ENCODE data around the gene RPL10L. TPM values are rescaled to one million over a fixed set of nuclear protein-coding genes. Genes with fewer than 3 reads are reported as not detected.

Gene RPL10L
- total and polyA plus RNA-seq, 9 of the 15 experiments (the other 6 are each of a cell fraction or from before 2014, with no cell fraction given): not detected

DNA sequence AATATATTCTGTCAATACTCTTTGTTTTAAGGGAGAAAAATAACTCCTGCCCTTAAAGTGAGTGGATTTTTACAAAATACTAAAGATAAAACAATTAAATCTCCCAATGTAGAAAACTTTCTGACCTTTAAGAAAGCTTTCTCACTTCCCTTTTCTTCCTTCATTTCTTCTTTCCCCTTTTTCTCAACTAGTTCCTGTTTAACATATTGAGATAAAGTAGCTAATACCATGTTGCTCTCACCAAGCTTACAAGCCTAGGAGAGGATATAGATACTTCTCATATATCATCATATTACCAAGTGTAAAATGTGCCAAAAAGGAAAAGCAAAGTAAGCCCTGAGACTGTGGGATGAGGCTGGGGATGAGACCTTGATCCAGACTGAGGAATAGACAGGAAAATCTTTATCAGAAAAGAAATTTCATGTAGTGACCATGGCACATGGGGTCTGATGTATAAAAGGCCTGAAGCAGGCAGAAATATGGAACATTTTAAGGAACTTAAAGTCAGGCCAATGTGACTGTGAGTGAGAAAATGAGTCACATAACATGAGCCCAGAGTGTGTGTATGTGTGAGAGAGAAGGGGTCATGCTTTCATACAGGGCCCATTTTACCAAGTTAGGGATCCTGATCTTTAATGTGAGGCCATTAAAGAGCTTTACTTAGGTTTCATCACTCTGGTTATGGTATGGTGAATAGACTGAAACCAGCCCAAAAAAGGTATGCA, 1.6 kb upstream of the RPL10L start:
- Histone ChIP-seq H3K9me3 (replicated peaks; ENCODE audit: control insufficient read depth, insufficient read depth, low read depth, low read length) (no peaks in the 10 kb centered on the region), H3K4me2 (ENCODE audit: insufficient read depth, low read length) (no peak overlapping the region), H3K27me3 (ENCODE audit: control insufficient read depth in 2 of 2, insufficient read depth in 2 of 2, low read length in 2 of 2) (no peaks in the 10 kb centered on the region), H2AFZ (ENCODE audit: low read depth, low read length) (no peak overlapping the region), H3K27ac (ENCODE audit: extremely low read depth, low read depth, low read length) (no peak overlapping the region), H3K36me3 (ENCODE audit: control insufficient read depth, insufficient read depth, low read length) (no peaks in the 10 kb centered on the region), H3K79me2 (ENCODE audit: control insufficient read depth, insufficient read depth, low read length) (no peaks in the 10 kb centered on the region), H3K4me3 (no peak overlapping the region), H3K4me1 (replicated peaks in 1 of 2; ENCODE audit: control insufficient read depth in 2 of 2, insufficient read depth in 2 of 2, low read length in 2 of 2) (no peaks in the 10 kb centered on the region), H3K9ac (ENCODE audit: insufficient read depth in 1 of 2, low read depth in 2 of 2, low read length in 2 of 2) (no peak overlapping the region), H3K9me1 (ENCODE audit: control insufficient read depth, insufficient read depth, low read length) (no peaks in the 10 kb centered on the region), H4K20me1 (replicated peaks; ENCODE audit: control insufficient read depth, insufficient read depth, low read length) (no peaks in the 10 kb centered on the region)
- FAIRE-seq (no peak), ATAC-seq (no peak), DNase-seq (ENCODE audit: extremely low read depth in 1 of 4, low spot score in 3 of 4) (no peak)
- BruUV-seq (replicated peaks): no TSS peak
- ChIA-PET POLR2A (no interaction called here), CTCF (ENCODE audit: low intra/inter-chr PET ratio) (no interaction called here)
- intact Hi-C loops (cut with micrococcal nuclease): no loop called here
- in situ Hi-C loops (cut with MboI): no loop called here
- TF ChIP-seq, protein P1, sequence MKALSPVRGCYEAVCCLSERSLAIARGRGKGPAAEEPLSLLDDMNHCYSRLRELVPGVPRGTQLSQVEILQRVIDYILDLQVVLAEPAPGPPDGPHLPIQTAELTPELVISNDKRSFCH (CRISPR knock-in tag; IDR thresholded peaks at IDR 0.05): no peak
- TF ChIP-seq, protein P1 (tag; IDR thresholded peaks at IDR 0.05): no peak
- TF ChIP-seq ZBTB8A (IDR thresholded peaks at IDR 0.05; ENCODE audit: partially characterized antibody): no peak
- TF ChIP-seq RFX7 (CRISPR knock-in tag; IDR thresholded peaks at IDR 0.05): no peak
- no peak for TF ChIP-seq ZNF12 (CRISPR knock-in tag; IDR thresholded peaks at IDR 0.05)
- TF ChIP-seq, protein P2, sequence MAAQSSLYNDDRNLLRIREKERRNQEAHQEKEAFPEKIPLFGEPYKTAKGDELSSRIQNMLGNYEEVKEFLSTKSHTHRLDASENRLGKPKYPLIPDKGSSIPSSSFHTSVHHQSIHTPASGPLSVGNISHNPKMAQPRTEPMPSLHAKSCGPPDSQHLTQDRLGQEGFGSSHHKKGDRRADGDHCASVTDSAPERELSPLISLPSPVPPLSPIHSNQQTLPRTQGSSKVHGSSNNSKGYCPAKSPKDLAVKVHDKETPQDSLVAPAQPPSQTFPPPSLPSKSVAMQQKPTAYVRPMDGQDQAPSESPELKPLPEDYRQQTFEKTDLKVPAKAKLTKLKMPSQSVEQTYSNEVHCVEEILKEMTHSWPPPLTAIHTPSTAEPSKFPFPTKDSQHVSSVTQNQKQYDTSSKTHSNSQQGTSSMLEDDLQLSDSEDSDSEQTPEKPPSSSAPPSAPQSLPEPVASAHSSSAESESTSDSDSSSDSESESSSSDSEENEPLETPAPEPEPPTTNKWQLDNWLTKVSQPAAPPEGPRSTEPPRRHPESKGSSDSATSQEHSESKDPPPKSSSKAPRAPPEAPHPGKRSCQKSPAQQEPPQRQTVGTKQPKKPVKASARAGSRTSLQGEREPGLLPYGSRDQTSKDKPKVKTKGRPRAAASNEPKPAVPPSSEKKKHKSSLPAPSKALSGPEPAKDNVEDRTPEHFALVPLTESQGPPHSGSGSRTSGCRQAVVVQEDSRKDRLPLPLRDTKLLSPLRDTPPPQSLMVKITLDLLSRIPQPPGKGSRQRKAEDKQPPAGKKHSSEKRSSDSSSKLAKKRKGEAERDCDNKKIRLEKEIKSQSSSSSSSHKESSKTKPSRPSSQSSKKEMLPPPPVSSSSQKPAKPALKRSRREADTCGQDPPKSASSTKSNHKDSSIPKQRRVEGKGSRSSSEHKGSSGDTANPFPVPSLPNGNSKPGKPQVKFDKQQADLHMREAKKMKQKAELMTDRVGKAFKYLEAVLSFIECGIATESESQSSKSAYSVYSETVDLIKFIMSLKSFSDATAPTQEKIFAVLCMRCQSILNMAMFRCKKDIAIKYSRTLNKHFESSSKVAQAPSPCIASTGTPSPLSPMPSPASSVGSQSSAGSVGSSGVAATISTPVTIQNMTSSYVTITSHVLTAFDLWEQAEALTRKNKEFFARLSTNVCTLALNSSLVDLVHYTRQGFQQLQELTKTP (IDR thresholded peaks at IDR 0.05; ENCODE audit: low read depth in 1 of 2, partially characterized antibody in 2 of 2): no peak

Data from K562 (cell line).